ENCODE results near the gene ZNF460.

- no peak for TF ChIP-seq CTCF (IDR thresholded peaks at IDR 0.05; ENCODE audit: insufficient read depth, low read length, poor library complexity, severe bottlenecking)
- no peak for TF ChIP-seq EZH2phosphoT487 (conservative IDR thresholded peaks at IDR 0.05; ENCODE audit: low read length)
Measured at GRCh38 chr19:57288373-57288772, 8.1 kb downstream of the ZNF460 start.
